Medulla oblongata (tissue), 1 donor: ENCODE results near the gene TMUB1.

Experiments used
- DNase-seq: peaks from one replicate; pipeline ENCODE4 v3.0.0-alpha.2; 2015; ENCODE audit errors: extremely low spot score

Gene TMUB1

GRCh38 chr7:151121380-151122170, 38.3 kb upstream of the TMUB1 start:
- DNase-seq, result no peak

DNA sequence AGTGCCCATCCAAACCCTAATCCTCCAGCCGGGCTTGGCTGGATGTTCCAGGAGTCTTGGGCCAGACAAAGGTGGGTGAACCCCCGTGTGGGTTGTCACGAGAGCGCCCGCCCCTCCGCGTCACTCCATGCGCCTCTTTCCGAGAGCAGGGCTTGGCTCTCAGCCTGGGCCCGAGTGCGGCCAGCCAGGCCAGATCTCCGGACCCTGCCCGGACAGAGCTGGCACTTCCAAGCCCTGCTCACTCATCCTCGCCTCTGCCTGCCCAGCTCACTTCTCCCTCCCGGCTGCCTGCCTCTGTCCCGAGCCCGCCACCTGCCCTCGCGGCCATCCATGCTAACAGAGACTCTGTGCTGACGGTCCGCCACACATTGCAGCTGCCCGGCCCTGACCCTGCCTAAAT, 37.6 kb upstream of the TMUB1 start:
- DNase-seq, result peak; percentile 67

DNA sequence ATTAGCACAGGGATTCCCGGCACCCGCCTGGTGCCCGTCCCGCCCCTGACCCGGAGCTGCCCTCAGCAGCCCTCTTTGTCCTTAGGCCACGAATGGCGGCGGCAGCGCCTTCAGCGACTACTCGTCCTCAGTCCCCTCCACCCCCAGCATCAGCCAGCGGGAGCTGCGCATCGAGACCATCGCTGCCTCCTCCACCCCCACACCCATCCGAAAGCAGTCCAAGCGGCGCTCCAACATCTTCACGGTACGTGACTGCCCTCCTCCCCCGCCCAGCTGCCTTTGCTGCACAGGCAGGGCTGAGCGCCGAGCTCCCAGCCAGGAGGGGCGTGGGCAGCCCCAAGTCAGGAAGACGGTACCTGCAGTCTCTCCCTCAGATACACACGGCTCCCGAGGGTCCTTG, 36.6 kb upstream of the TMUB1 start:
- no peak for DNase-seq

- DNase-seq, result no peak
Observed at GRCh38 chr7:151119055-151119415, 35.7 kb upstream of the TMUB1 start.

- no peak for DNase-seq
Observed at GRCh38 chr7:151118108-151119054, 35.1 kb upstream of the TMUB1 start.

GRCh38 chr7:151117565-151117964, 34.3 kb upstream of the TMUB1 start:
- DNase-seq, result no peak

DNA sequence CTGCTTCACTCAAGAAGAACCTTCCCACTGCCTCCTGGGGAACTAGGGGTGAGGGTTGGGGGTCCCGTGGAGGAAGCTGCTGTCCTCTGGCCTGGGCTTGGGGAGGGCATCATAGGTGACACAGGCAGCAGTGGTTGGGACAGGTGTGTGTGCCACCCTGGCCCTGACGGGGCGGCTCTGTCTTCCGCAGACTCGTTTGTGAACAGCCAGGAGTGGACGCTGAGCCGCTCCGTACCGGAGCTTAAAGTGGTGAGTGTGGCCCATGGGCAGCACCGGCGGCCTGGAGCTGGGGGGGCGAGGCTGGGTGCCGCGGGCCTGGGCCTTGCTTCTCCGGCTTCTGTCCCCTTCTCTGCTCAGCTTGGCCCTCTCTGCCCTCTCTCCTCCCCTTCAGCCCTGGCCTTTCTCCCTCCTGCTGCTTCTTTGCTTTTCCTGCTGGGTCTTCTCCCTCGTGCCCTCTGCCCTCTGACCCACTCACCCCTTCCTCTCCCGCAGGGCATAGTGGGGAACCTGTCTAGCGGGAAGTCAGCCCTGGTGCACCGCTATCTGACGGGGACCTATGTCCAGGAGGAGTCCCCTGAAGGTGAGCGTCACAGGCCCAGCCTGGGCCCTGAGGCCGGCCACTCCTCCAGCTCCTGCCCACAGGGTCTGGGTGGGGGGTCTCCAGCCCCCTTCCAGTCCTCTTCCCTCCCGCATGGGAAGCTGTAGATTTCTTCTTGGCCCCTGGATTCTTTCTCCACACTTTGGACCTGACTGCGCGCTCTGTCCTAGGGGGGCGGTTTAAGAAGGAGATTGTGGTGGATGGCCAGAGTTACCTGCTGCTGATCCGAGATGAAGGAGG, 33.5 kb upstream of the TMUB1 start:
- no peak for DNase-seq

DNA sequence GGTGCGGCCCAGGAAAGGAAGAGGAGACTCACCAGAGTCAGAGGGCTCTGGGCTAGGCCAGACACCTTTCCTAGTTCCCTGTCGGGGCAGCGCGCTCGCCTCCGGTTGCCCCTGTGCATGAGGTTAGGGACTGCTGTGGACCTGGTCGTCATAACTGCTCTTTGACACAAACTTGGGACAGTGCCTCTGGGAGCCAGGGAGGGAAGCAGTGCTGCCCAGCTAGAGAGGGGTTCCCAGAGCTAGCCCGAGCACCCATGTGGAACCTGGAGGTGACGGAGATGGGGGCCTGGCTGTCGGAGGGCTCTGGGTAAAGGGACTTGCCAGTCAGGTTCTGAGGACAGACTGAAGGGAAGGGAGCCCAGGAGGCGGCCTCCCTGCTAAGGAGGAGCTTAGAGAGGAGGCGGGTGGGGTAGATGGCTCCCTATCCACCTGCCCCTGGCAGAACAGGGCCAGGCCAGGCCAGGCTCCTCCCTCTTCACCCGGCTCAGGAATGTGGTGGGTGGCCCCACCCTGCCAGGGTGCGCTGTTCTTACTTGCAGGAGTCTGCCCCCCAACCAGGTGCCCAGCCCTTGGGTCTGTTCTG, 32.6 kb upstream of the TMUB1 start:
- DNase-seq, result no peak

DNA sequence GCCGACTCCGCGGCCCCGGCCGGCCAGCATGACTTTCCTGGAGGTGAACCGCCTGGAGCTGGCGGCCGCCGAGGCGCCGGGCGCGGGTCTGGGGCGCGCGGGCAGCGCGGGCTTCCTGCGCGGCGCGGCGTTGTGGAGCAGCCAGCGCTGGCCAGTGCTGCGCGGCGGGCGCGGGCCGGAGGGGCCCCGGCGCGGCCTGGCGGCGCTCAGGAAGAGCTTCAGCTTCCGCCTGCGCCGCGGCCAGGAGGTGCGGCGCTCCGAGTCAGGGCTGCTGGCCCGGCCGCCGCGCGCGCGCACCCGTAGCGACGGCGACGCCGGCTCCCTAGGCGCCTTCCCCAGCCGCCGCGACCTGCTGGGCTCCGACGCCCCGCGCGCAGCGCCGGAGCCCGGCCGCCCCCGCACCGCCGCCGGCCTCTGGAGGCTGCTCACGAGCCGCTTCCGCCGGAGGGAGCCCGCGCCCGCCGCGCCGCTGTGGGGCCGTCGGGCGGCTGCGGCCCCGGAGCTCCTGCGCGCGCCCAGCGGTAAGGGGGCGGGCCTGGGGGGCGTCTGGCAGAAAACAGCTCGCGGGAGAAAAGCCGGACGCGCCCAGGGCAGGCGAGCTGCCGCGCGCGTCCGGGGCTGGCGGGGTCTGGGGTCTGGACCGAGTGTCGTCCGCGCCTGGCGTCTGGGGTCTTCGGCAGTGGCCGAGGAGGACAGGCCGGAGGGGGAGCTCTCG, 32.0 kb upstream of the TMUB1 start:
- no peak for DNase-seq

DNA sequence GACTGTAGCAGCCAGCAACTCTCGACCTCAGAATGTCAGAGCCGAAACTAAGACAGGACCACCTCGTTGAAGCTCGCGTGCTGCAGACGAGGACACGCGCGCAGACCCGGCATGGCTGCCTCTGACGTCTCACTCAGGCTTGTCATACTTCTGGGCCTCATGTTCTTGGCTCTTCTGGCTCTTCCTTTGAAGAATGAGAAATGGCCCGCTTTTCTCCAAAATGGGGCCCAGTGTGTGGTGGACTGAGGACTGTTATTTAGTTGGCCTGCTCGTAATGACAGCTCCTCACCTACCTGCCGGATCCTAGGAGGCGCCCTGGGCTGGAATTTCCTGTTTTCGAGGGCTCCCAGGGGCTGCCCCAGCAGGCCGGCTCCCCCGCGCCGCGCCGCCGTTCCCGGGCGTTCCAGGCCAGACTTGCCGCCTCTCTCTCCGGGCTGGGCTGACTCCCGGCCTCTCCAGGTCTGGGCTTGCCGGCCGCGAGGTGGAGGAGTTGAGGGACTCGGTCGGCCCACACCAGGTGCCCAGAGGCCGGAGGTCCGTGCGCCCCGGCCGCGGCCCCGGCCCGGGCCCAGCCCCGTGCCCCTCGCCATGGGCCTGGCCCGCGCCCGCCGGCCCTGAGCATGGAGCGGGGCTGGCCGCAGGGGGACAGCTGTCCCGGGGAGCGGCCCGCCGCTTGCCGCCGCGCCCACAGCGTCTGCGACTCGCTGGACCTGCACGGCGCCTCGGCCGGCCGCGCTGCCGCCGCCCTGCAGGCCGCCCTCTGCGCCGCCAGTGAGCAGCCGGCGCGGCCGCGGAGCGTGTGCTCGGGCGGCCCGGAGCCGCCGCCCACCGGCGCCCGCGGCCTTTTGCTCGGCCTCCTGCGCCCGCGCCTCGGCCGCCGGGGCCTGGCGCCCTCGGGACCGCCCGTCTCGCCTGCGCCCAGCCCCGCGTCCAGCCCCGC, 31.1 kb upstream of the TMUB1 start:
- no peak for DNase-seq

DNA sequence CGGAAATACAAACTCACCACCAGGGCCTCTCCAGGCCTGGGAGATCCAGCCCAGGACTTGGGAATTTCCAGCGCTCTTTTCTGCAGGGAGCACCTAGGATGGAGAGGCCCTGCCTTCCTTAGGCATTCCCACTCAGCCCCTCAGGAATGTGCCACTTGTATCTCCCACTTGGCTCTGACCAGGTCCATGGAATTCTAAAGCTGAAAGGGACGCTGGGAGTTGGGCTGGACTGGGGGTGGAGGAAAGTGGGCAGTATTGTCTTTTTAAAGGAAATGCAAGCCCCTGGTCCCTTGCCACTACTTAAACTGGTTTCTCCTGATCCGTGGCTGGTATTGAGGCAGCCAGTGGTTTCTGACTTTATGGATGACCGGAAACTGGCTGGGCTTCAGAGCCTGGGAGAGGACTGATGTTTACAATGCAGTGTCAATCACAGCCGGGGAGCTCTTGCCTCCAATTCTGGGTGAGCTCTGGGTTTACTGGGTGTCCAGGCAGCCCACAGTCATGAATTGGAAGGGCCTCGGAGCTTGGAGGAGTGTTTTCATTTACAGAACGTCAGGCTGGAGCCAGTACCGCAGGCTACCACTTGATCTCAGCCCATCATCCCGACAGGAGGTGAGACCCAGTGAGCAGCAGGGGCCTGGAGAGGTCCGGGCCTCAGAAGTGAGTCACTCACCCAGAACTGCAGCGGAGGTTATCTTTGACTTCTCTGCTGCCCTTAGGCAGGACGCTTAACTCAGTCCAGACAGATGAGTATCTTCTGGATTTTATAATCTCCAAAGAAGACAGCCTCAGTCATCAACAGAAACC, 30.3 kb upstream of the TMUB1 start:
- no peak for DNase-seq

GRCh38 chr7:151110941-151111645, 27.8 kb upstream of the TMUB1 start:
- peak; percentile 87 for DNase-seq

- DNase-seq, result no peak
Observed at GRCh38 chr7:151110236-151110940, 27.1 kb upstream of the TMUB1 start.

DNA sequence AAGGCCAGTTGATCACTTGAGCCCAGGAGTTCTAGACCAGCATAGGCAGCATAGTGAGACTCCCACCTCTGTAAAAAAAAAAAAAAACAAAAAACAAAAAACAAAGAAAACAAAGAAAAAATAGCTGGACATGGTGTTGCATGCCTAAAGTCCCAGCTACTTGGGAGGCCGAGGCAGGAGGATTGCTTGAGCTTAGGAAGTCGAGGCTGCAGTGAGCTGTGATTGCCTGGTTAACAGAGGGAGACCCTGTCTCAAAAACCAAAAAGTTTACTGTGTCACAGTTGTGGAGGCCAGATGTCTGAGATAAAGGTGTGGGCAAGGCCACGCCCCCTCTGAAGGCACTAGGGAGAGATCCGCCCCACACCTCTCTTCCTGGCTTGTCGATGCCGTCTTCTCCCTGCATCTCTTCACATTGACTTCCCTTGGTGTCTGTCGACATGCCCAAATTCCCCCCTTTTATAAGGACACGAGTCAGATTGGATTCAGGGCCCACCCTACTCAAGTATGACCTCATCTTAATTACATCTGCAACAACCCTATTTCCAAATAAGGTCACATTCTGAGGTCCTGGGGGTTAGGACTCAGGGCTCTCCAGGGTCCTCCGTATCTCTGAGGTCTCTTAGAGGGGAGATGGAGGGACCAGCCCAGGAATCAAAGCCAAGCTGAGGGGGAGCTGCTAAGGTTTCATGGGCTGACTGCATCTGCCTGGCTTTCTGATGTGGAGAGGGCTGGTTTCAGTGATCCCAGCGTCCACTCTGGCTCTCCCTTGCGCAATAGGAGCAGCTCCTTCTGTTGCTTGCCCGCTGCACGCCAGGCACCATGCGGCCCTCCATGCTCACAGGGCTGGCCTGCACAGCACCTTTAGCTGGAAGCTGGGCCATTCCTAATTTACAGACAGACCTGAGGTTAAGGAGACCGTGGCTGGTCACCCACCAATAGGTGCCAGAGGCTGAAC, 26.1 kb upstream of the TMUB1 start:
- DNase-seq, result no peak

- DNase-seq, result no peak
Observed at GRCh38 chr7:151107882-151108281, 24.6 kb upstream of the TMUB1 start.

DNA sequence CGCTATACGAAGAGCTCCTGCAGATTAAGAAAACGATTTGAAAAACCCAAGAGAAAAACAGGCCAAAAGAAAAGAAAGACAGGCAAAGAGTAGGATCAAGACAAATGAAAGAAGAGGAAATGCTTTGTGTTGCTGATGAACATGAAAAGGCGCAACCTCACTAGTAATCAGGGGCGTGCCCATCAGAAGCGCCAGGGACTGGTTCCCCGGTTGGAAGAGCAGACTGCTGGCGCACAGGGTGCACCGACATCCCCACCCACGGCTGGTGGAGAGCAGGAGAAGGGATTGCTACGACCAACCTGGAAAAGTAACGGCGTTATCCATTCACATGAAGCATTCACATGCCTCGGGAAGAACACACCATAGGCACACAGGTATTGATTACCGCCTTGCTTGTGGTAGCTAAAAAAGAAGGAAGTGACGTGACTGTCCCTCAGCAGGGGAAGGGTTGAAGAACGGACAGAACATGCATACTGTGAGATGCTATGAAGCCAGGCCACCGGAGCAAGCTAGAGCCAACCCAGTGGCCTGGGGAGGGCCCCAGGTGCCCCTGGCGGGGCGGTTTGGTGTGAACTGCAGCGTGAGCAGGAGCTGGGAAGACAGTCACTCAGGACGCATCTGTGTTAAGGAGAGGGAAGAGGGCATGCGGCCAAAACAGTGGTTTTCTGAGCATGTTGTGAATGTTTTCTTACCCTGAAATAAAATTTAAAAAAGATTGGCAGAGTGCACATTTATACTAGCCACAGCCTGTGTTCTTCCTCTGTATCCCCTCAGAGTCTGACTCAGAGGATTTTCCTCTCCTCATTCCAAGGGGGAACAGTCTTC, 21.3 kb upstream of the TMUB1 start:
- DNase-seq, result no peak
